GM23338 (cell line): ENCODE measurements around the gene ZNF527.

Experiments
- EZH2 ChIP-seq: fragments of 200-600 bp; sonication (generic); IDR thresholded peaks from one replicate; pipeline ENCODE4 v1.8.0; 2017; ENCODE audit warnings: antibody characterized with exemption, mild to moderate bottlenecking, low read depth; ENCODE audit not compliant: unreplicated experiment
- STAT1 ChIP-seq: IDR thresholded peaks from one replicate; pipeline ENCODE4 v1.6.1; 2016; ENCODE audit warnings: antibody characterized with exemption; ENCODE audit not compliant: unreplicated experiment
- TF ChIP-seq, protein P1 (sequence below), 2 experiments: fragments of 200-600 bp in 1 of 2; sonication (generic) in 1 of 2; conservative IDR thresholded peaks; 2 replicates each; pipeline versions ENCODE4 v1.5.1 to v1.6.1; 2016 to 2017; ENCODE audit warnings: antibody characterized with exemption in 2 of 2, low read depth in 2 of 2, mild to moderate bottlenecking in 2 of 2, moderate library complexity in 1 of 2

- TF ChIP-seq EZH2 (no peak), STAT1 (no peak)
- TF ChIP-seq, protein P1, sequence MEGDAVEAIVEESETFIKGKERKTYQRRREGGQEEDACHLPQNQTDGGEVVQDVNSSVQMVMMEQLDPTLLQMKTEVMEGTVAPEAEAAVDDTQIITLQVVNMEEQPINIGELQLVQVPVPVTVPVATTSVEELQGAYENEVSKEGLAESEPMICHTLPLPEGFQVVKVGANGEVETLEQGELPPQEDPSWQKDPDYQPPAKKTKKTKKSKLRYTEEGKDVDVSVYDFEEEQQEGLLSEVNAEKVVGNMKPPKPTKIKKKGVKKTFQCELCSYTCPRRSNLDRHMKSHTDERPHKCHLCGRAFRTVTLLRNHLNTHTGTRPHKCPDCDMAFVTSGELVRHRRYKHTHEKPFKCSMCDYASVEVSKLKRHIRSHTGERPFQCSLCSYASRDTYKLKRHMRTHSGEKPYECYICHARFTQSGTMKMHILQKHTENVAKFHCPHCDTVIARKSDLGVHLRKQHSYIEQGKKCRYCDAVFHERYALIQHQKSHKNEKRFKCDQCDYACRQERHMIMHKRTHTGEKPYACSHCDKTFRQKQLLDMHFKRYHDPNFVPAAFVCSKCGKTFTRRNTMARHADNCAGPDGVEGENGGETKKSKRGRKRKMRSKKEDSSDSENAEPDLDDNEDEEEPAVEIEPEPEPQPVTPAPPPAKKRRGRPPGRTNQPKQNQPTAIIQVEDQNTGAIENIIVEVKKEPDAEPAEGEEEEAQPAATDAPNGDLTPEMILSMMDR (conservative IDR thresholded peaks at IDR 0.05; ENCODE audit: low read depth in 2 of 2): no peak
Observed at GRCh38 chr19:37370880-37371661, at the start of gene ZNF527.
